NB4 (cell line): ENCODE measurements around the gene OR13J1.
"Not testable (repeated sequence)": the region's sequence is repeated elsewhere in the genome, so short reads cannot be mapped to it uniquely, and the experiment has no call there.

ENCODE experiments used
- POLR2A ChIP-seq: IDR thresholded peaks from 2 replicates; pipeline ENCODE4 v1.6.1; 2011; ENCODE audit warnings: mild to moderate bottlenecking; ENCODE audit not compliant: insufficient read length; ENCODE audit errors: extremely low read depth
- TF ChIP-seq, protein P1 (sequence below): IDR thresholded peaks from one replicate; pipeline ENCODE4 v1.5.1; 2012; ENCODE audit warnings: low read depth, low read length

- TF ChIP-seq, protein P1, sequence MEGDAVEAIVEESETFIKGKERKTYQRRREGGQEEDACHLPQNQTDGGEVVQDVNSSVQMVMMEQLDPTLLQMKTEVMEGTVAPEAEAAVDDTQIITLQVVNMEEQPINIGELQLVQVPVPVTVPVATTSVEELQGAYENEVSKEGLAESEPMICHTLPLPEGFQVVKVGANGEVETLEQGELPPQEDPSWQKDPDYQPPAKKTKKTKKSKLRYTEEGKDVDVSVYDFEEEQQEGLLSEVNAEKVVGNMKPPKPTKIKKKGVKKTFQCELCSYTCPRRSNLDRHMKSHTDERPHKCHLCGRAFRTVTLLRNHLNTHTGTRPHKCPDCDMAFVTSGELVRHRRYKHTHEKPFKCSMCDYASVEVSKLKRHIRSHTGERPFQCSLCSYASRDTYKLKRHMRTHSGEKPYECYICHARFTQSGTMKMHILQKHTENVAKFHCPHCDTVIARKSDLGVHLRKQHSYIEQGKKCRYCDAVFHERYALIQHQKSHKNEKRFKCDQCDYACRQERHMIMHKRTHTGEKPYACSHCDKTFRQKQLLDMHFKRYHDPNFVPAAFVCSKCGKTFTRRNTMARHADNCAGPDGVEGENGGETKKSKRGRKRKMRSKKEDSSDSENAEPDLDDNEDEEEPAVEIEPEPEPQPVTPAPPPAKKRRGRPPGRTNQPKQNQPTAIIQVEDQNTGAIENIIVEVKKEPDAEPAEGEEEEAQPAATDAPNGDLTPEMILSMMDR: not testable (repeated sequence)
- not testable (repeated sequence) for TF ChIP-seq POLR2A
These were observed 14.7 kb upstream of the OR13J1 start for GRCh38 chr9:35884908-35885307.
